ENCODE results near the gene SEPHS2.

The SEPHS2 gene

DNA sequence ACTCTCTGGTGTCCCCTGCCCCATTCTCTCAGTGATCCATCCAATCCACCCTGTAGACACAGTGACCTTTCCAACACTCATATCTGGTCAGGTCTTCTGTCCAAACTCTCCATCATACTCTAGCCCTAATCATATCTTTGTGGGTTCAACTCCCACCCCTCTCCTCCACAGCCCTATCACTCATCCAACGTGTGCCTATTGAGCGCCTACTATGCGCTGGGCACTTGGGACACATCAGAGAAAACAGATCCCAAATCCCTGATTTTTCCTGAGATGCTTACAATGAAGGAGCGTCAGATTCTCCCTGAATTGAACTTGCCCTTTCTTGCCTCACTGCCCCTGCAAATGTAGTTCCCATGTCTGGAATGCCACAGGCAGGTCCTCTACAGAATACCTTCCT, 17.6 kb downstream of the SEPHS2 start:
- no peak for DNase-seq

DNA sequence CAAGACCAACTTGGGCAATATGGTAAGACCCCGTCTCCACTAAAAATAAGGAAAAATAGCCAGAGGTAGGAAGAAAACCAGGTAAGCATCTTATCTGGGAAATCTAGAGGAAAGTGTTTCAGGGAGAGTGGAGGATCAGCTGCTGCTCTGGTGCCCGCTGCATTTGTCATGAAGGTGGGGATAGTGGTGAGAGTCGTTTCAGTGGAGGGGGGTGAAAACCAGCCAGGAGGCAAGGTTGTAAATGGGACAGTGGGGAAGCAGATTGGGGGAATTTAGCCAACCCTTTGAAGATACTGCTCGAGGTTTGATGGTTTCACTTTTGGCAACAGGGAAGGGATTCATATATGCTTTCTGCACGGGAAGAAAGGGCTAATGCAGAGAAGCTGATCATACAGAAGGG, 24.7 kb downstream of the SEPHS2 start:
- no peak for DNase-seq

DNA sequence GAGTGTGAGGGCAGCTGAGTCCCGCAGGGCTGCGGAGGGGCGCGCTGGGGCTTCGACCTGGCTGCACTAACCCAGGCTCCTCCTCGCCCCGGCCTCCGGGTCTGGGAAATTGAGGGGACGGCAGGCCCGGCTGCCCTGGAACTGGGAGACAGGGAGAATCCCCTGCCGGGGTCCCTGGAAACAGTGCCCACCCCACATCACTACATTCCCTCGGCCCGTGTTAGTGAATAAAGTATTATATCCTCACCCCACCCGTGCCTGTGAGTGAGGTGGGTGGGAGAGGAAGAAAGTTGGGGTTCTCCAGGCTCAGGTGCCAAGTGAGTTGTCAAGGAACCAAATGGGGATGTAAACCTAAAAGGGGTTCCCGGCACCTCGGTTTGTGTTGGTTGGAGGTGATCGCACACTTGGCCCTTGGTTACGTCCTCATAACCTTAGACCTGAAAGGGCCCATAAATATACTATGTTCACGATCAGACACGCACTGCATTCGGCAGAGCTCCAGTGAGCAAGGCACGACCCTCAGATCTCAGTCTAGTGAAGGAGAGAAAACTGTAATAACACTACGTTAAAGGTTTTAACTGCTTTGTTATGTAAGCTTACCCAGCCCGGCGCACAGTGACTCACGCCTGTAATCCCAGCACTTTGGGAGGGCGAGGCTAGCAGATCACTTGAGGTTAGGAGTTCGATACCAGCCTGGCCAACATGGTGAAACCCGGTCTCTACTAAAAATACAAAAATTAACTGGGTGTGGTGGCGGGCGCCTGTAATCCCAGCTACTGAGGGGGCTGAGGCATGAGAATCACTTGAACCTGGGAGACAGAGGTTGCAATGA, 27.1 kb downstream of the SEPHS2 start:
- peak; percentile 13 for DNase-seq

DNA sequence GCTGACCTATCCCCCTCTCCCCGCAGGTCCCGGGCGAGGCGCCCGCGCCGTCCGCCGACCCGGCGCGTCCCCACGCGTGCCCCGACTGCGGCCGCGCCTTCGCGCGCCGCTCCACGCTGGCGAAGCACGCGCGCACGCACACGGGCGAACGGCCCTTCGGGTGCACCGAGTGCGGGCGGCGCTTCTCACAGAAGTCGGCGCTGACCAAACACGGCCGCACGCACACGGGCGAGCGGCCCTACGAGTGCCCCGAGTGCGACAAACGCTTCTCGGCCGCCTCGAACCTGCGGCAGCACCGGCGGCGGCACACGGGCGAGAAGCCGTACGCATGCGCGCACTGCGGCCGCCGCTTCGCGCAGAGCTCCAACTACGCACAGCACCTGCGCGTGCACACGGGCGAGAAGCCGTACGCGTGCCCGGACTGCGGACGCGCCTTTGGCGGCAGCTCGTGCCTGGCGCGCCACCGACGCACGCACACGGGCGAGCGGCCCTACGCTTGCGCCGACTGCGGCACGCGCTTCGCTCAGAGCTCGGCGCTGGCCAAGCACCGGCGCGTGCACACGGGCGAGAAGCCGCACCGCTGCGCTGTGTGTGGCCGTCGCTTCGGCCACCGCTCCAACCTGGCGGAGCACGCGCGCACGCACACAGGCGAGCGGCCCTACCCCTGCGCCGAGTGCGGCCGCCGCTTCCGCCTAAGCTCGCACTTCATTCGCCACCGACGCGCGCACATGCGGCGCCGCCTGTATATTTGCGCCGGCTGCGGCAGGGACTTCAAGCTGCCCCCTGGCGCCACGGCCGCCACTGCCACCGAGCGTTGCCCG, 27.9 kb downstream of the SEPHS2 start:
- DNase-seq: peak; percentile 88

DNA sequence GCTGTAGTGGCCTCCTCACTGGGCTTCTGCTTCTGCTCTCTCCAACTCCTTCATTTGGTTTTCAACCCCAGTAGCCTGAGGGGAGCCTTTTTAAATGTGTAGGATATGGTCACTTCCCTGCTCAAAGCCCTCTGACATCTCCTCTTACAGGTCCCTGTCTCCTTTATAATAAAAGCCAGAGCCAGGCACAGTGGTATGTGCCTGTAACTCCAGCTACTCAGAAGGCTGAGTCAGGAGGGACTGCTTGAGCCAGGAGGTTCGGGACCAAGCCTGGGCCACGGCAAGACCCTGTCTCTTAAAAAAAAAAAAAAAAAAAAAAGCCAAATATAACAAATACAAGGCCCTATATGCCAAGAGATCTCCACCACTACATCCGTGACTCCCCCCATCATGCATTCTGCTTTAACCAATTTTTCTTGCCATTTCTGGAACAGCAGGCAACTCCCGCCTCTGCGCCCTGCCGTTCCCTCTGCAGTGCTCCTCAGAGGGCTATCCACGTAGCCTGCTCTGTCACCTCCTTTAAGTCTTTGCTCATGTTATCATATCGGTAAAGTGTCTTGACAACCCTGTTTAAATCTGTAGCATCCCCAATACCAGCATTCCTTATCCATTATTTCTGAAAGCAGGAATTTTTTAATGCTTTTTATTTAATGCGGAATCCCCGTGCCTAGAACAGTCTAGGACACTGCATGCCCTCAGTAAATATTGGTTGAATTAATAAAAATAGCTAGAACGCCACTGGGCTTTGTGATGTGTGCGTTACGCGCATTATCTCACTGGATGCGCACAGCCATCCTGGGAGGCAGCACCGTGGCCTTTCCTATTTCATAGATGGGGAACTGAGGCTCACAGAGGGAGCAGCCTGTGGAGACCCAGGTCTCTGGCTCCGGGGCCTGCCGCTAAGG, 28.8 kb downstream of the SEPHS2 start:
- no peak for DNase-seq

DNA sequence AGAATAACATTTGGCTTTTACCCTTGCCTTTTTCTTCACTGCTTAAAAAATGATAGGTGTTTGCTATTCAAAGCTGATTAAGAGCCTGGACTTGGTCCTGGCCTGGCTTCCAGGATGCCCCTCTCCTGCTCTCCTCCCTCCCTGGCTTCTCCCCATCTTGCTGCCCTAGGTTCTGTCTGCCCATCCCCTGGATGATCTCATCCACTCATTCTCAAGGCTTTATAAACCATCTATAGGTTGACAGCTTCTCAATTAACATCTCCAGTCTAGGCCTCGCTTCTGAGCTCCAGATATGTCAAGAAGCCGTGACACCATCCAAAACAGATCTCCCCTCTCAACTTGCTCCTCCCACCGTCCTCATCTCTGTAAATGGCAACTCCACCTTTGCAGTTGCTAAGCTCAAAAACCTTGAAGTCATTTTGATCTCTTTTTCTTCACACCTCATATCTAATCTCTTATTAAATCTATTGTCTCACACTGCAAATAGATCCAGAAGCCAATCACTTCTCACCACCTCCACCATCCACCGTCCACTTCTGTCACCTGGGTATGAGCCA, 29.5 kb downstream of the SEPHS2 start:
- DNase-seq: no peak

DNA sequence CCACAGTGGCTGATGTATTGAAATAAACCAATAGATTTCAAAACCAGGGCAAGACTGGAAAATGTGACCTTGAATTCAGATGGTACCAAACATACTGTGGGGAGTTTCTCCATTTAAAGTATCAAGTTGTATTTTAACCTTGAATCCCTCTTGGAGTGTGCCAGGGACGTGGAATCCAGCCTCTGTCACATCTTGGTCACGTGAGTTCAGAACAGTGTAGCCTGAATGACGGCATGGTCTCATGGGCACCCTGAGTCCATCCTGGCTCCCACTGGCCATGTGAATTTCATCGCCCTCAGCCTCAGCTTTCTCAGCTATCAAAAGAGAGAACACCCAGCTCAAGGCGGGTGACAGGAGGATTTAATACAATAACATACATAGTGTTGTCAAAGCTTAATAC, 31.5 kb downstream of the SEPHS2 start:
- no peak for DNase-seq

DNA sequence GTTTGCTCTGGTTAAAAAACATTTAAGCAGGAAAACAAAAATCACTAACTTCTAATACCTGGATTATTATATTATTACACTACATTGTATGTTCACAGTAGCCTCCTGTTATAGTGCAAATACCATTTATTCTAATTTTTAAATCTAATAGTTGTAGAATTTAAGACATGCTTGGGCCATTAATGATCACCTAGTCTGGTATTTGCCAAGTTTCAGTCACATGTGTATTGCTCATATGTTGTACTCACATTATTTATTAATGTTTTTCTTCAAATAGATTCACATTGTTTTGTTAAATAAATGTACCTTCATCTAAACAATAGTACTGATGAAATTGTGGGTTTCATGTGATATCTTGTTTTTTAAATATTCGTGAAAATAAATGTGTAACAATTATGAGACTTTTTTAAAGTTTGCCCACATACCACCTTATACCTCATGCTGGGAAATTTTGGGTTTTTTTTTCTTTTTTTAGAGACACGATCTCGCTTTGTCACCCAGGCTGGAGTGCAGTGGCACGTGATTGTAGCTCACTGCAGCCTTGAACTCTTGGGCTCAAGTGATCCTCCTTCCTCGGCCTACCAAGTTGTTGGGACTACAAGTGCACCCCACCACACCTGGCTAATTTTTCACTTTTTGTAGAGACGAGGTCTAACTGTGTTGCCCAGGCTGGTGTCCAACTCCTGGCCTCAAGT, 32.4 kb downstream of the SEPHS2 start:
- no peak for DNase-seq

DNA sequence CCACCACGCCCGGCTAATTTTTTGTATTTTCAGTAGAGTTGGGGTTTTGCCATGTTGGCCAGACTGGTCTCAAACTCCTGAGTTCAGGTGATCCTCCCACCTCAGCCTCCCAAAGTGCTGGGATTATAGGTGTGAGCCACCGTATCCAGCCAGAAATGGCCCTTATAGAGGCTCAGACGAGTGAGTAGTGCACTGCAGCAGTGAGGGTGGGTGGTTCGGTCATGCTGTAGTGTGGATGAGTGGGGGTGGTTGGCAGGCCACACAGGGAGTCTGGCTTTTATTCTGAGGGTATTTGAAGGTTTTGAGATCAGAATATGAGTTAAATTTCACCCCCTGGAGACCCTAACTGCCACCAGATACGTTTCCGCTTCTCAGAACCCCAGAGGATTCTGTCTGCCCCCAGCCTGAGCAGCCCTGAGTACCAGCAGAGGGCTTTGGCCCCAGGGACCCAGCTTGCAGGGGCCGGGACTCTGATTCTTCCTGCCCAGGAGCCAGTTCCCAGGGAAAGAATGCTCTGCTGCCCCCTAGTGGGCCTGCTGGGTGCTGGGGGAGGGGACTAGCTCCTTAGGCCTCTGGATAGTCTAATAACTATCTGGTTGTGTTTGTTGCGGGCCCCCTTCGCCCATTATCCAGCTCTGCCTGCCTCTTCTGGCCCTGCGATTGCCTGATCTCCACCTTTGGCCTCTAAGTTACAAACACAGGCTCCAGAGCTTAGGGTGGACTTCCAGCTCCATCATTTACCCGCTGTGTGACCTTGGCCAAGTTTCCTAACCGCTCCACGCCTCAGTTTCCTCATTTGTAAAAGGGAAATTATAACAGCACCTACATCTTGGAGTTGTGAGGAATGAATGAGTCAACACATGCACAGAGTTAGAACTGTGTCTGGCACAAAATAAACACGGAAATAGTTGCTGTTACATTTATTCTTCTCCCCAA, 36.3 kb downstream of the SEPHS2 start:
- DNase-seq: peak; percentile 94

DNA sequence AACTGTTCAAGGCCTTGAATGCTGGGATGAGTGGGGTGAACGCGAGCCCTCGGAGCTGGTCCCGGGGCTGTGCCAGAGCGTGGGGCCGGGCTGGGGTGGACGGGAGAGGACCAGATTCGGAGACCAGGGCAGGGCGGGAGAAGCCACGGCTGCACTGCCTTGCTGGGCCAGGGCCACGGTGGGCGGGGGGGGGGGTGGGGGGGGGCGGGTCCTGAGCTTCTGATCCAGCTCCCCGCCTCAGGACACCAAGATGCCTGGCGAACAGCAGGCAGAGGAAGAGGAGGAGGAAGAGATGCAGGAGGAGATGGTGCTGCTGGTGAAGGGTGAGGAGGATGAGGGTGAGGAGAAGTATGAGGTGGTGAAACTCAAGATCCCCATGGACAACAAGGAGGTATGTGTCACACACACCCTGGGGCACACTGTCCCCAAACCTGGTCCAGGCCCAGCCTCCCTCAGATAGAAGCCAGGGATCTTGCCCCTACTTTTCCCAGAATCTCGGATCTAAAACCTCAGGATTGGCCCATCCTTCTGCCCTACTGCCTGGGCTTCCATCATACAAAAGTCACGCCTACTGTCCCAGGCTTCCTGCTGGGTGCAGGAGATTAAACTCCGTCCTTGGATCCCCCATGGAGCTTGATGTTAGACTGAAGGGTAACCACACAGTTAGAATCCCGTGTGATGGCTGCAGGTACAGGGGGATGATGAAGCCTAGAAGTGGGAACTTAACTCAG, 37.7 kb downstream of the SEPHS2 start:
- peak; percentile 50 for DNase-seq

DNA sequence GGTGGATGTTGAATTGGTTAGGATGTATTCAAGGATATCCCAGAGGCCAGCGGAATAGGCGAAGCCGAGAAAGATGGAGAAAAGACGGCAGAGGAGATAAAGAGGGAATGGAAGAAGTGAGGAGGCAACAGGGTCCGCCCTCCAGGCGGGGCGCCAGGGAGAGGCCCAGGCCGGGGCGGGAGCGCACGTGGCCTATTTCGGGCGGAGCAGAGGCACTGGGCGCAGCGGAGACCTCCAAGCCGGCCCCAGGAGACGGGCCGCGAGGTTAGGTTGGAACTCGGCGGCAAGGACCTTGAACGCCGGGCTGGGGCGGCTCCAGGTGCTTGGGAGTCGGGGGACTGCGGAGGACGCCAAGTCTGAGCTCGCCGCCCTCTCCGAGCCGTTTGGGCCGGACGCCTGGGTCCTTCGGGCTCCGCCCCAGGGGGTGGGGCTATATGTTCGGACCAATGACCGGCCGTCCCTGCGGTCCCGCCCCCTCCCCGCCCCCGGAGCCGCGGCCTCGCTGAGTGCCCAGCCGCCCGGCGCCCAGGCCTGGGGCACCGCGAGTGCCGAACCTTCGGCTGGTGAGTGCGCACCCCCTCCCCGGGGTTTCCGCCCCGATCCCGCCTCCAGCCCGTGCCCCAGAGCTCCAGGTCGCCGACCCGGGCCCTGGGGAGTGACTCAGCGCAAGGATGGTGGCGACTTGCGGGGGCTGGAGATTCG, 38.4 kb downstream of the SEPHS2 start, which contains the start of gene ZNF771:
Gene ZNF771 (plus strand): TSS at position 505 of the 702 bp plus-strand sequence. CDS start 448 bp downstream, outside the sequence.
- DNase-seq: peak; percentile 91

DNA sequence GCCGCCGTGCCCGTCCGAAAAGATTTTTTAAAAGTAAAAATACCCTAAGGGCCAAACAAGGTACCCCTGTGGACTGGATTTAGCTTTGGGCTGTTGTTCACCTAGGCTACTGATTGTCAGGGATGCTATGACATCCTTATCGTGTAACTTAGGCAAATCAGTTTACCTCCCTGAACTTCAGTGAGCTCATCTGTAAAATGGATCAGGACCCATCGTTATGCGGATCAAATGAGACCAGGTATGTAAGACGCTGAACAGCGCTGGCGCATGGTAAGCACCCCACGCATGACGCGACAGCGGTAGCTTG, 38.9 kb downstream of the SEPHS2 start:
- DNase-seq: no peak

DNA sequence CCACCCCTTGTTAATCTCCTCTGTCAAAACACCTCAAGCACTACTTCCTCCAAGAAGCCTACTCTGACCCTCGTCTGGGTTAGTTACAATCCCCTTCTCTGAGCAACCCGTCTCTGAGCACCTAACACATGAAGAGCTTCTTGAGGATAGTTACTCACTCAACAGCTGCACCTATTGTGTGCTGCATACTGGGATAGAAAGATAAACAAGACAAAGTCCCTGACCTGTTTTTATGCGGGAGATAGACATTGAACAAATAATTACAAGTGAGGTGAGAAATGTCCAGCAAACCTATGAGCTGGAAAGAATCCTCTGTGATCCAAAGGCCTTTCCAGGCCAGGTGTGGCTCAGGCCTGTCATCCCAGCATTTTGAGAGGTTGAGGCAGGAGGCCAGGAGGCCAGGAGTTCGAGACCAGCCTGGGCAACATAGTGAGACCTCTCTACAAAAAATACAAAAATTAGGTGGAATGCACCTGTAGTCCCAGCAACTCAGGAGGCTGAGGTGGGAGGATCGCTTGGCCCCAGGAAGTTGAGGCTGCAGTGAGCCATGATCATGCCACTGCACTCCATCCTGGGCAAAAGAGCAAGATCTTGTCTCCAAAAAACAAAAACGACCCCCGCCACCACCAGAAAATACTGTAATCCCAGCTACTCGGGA, 43.8 kb downstream of the SEPHS2 start:
- no peak for DNase-seq

DNA sequence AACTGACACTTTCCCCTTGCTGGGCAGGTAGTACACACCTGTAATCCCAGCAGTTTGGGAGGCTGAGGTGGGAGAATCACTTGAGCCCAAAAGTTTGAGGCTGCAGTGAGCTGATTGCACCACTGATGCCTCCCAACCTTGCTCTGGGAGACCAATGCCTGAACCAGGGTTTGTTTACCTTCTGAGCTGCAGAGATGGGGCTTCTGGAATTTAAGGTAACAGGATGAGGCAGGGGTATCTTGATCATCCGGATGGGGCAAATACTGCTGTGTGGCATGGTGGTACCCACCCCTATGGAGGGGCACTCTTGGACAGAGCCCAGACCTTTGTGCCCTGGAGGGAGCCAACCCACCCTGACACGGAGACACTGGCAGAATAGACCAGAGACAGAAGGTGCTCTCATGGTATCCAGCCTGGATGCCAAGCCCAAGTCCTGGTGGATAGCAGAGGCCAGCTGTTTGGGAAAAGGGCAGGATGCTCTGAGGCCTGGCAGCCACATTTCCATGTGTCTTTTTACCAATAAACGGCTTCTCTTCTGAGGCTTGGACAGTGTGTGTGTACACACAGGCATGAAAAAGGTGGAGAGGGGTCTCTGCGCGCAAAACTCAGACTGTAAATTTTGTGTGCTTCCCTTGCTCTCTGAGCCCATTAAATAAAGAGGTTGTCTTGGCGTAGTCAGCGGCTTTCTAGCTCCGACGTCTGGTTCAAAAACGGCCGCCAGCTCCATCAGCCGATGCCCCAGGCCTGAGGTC, 46.1 kb downstream of the SEPHS2 start:
- DNase-seq: peak; percentile 50

DNA sequence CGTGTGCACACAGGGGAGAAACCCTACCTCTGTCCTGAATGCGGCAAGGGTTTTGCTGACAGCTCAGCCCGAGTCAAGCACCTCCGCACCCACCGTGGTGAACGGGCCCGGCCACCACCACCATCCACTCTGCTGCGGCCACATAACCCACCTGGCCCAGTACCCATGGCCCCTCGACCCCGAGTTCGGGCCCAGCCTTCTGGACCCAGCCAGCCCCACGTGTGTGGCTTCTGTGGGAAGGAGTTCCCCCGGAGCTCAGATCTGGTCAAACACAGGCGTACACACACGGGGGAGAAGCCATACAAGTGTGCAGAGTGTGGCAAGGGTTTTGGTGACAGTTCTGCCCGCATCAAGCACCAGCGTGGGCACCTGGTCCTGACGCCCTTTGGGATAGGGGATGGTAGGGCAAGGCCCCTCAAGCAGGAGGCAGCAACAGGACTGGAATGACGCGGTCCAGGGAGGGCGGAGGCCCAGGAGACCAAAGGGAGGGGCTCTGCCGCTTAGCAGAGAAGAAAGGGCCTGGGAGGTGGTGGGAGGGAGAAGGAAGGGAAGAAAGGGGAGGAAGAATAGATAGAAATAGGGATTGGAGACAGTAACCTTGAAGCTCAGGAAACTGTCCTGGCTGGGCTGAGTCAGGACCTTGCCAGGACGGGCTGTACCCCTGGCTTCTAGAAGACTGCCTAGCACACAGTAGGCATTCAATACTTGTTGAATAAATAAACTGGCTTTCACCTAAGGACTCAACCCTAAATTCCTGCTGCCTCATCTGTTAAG, 46.8 kb downstream of the SEPHS2 start:
- DNase-seq: no peak

DNA sequence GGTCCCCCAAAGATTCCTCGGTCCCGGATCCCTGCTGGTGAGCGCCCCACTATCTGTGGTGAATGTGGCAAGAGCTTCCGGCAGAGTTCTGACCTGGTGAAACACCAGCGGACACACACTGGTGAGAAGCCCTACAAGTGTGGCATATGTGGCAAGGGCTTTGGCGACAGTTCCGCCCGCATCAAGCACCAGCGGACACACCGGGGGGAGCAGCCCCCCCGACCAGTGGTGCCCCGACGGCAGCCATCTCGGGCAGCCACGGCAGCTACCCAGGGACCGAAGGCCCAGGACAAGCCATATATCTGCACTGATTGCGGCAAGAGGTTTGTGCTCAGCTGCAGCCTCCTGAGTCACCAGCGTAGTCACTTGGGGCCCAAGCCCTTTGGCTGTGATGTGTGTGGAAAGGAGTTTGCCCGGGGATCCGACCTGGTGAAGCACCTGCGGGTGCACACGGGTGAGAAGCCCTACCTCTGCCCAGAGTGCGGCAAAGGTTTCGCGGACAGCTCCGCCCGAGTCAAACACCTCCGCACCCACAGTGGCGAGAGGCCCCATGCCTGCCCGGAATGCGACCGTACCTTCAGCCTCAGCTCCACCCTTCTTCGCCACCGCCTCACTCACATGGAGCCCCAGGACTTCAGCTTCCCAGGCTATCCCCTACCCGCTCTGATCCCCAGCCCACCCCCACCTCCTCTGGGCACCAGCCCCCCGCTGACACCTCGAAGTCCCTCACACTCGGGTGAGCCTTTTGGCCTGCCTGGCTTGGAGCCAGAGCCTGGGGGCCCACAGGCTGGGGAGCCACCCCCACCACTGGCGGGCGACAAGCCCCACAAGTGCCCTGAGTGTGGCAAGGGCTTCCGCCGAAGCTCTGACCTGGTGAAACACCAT, 47.7 kb downstream of the SEPHS2 start:
- no peak for DNase-seq
